ENCODE measurements around the gene CD300LG. TPM values are rescaled to one million over a fixed set of nuclear protein-coding genes. Genes with fewer than 3 reads are reported as not detected.

CD300LG gene
- total RNA-seq, 1 experiment from 2014 or later, result not detected

- no peak for TF ChIP-seq YY1 (IDR thresholded peaks at IDR 0.05; ENCODE audit: extremely low read depth, insufficient replicate concordance, low read depth, low read length)
- no peak for TF ChIP-seq ZNF274 (IDR thresholded peaks at IDR 0.05; ENCODE audit: low read depth, low read length)
- TF ChIP-seq SRF (IDR thresholded peaks at IDR 0.05; ENCODE audit: low read depth), result no peak
- TF ChIP-seq SP1 (IDR thresholded peaks at IDR 0.05; ENCODE audit: low read depth), result no peak
- TF ChIP-seq FOSL1 (IDR thresholded peaks at IDR 0.05; ENCODE audit: low read depth), result no peak
- TF ChIP-seq MAX (IDR thresholded peaks at IDR 0.05), result no peak
- TF ChIP-seq POLR2A (IDR thresholded peaks at IDR 0.05; ENCODE audit: borderline replicate concordance, extremely low read depth, insufficient read depth, insufficient read length), result no peak
- no peak for TF ChIP-seq CEBPB (IDR thresholded peaks at IDR 0.05; ENCODE audit: low read depth)
- TF ChIP-seq RAD21 (IDR thresholded peaks at IDR 0.05; ENCODE audit: low read depth), result no peak
These were observed 34.2 kb downstream of the CD300LG start (continued) for GRCh38 chr17:43881181-43881580.

GRCh38 chr17:43881758-43882505 is 35.0 kb downstream of the CD300LG start:
- Histone ChIP-seq H3K4me3 (replicated peaks in 1 of 2; ENCODE audit: low read depth in 1 of 2, low read length in 2 of 2) (no peak overlapping the region), H4K20me1 (ENCODE audit: insufficient read depth) (no peaks in the 10 kb centered on the region), H3K27ac (ENCODE audit: low read depth, low read length) (no peak overlapping the region), H3K27me3 (ENCODE audit: insufficient read depth, low read length) (no peaks in the 10 kb centered on the region), H3K9ac (ENCODE audit: low read length) (no peak overlapping the region), H3K36me3 (ENCODE audit: control insufficient read depth in 1 of 2, insufficient read depth in 2 of 2, low read length in 2 of 2) (no peaks in the 10 kb centered on the region), H3K9me2 (ENCODE audit: insufficient read depth) (no peaks in the 10 kb centered on the region), H3K4me1 (ENCODE audit: control insufficient read depth in 1 of 2, insufficient read depth in 2 of 2, low read length in 2 of 2) (peaks cover 0 to 9% of the 10 kb centered on the region in 2 experiments; a peak in 2 of 4 replicates), H3K4me2 (ENCODE audit: low read length) (no peak overlapping the region), H3K9me3 (ENCODE audit: control insufficient read depth in 1 of 2, insufficient read depth in 1 of 2, low read depth in 1 of 2, low read length in 2 of 2) (no peaks in the 10 kb centered on the region), H3K79me2 (ENCODE audit: insufficient read depth, low read length) (no peaks in the 10 kb centered on the region), H2AFZ (ENCODE audit: low read depth, low read length, poor library complexity, severe bottlenecking) (no peak overlapping the region)
- no TSS peak for BruUV-seq (replicated peaks)
- TF ChIP-seq SRF (IDR thresholded peaks at IDR 0.05; ENCODE audit: low read depth) (no peak), CTCF (IDR thresholded peaks at IDR 0.05 in 2 of 3, conservative IDR thresholded peaks at IDR 0.05 in 1 of 3; ENCODE audit: borderline replicate concordance in 1 of 3, insufficient read depth in 1 of 3, low read depth in 2 of 3, low read length in 2 of 3) (no peak), MAX (IDR thresholded peaks at IDR 0.05) (no peak), EGR1 (IDR thresholded peaks at IDR 0.05; ENCODE audit: low read depth) (no peak), SIN3A (IDR thresholded peaks at IDR 0.05; ENCODE audit: low read depth) (no peak), RAD21 (IDR thresholded peaks at IDR 0.05; ENCODE audit: low read depth) (no peak), ATF3 (IDR thresholded peaks at IDR 0.05) (no peak), POLR2AphosphoS5 (IDR thresholded peaks at IDR 0.05; ENCODE audit: low read depth, low read length) (no peak), CBX3 (IDR thresholded peaks at IDR 0.05; ENCODE audit: low read depth) (no peak), POLR2A (IDR thresholded peaks at IDR 0.05; ENCODE audit: borderline replicate concordance, extremely low read depth, insufficient read depth, insufficient read length) (no peak), ELF1 (IDR thresholded peaks at IDR 0.05; ENCODE audit: borderline replicate concordance, low read depth) (no peak), REST (IDR thresholded peaks at IDR 0.05; ENCODE audit: low read depth) (no peak)
- ATAC-seq (no peak), DNase-seq (ENCODE audit: low read depth, low spot score) (no peak)
- ChIA-PET POLR2A (interaction anchor here (0.6 kb wide), 1 partner anchor 58 kb away, joined by 3 read pairs; no protein-coding TSS in a partner anchor), CTCF (interaction anchor here (1.1 kb wide), 1 partner anchor 22 kb away, joined by 4 read pairs; no protein-coding TSS in a partner anchor), RAD21 (ENCODE audit: low non-redundant PET in 1 of 2, low total read pairs in 2 of 2, uncharacterized antibody in 2 of 2, unreplicated experiment in 2 of 2) (no interaction called here)
- intact Hi-C loops (cut with micrococcal nuclease), result no loop called here
